ENCODE measurements around the gene PEAR1.

DNA sequence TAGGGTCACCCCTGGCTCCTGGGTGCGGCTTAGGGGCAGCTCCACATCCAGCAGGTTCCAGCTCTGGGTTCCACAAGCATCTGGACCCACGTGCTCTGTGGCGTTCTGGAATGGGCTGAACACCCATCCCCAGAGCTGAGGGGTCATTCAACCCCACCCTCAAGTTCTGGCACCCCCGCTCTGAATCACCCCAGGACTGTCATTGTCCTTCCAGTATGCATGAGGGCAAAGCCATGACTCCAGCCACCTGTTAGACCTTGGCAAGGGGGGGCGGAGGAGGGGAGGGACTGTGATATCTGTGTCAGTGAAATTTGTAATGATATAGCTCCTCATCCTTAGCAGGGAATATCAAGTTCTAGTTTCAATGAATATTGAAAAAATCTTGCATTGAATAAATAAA lies 46.9 kb upstream of the PEAR1 start:
- TF ChIP-seq, protein P1, sequence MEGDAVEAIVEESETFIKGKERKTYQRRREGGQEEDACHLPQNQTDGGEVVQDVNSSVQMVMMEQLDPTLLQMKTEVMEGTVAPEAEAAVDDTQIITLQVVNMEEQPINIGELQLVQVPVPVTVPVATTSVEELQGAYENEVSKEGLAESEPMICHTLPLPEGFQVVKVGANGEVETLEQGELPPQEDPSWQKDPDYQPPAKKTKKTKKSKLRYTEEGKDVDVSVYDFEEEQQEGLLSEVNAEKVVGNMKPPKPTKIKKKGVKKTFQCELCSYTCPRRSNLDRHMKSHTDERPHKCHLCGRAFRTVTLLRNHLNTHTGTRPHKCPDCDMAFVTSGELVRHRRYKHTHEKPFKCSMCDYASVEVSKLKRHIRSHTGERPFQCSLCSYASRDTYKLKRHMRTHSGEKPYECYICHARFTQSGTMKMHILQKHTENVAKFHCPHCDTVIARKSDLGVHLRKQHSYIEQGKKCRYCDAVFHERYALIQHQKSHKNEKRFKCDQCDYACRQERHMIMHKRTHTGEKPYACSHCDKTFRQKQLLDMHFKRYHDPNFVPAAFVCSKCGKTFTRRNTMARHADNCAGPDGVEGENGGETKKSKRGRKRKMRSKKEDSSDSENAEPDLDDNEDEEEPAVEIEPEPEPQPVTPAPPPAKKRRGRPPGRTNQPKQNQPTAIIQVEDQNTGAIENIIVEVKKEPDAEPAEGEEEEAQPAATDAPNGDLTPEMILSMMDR (IDR thresholded peaks at IDR 0.05), result no peak
- TF ChIP-seq POLR2AphosphoS5 (IDR thresholded peaks at IDR 0.05) (no peak), POLR2A (IDR thresholded peaks at IDR 0.05) (no peak)
